ENCODE results near the gene SMIM31.

SMIM31 gene

GRCh38 chr4:164753873-164754488 is at the start of gene SMIM31:
SMIM31 (plus strand) TSS chr4:164754131; CDS start chr4:164770444, 16,313 bp downstream.
- no peak for DNase-seq

- no peak for DNase-seq
Observed at GRCh38 chr4:164706675-164707074, 47.3 kb upstream of the SMIM31 start.

- no peak for DNase-seq
Observed at GRCh38 chr4:164716901-164717300, 37.0 kb upstream of the SMIM31 start.

GRCh38 chr4:164718827-164719226 is 35.1 kb upstream of the SMIM31 start:
- no peak for DNase-seq

- DNase-seq, result no peak
Observed at GRCh38 chr4:164725066-164725465, 28.9 kb upstream of the SMIM31 start.

- DNase-seq, result no peak
Observed at GRCh38 chr4:164730705-164731393, 23.1 kb upstream of the SMIM31 start.

- DNase-seq, result no peak
Observed at GRCh38 chr4:164731827-164732474, 22.0 kb upstream of the SMIM31 start.

GRCh38 chr4:164734484-164734883 is 19.4 kb upstream of the SMIM31 start:
- DNase-seq, result no peak

GRCh38 chr4:164748375-164748774 is 5.6 kb upstream of the SMIM31 start:
- DNase-seq, result no peak

- no peak for DNase-seq
Observed at GRCh38 chr4:164755432-164755831, 1.5 kb downstream of the SMIM31 start.

- DNase-seq, result no peak
Observed at GRCh38 chr4:164756686-164757085, 2.8 kb downstream of the SMIM31 start.

- no peak for DNase-seq
Observed at GRCh38 chr4:164761241-164761640, 7.3 kb downstream of the SMIM31 start.

GRCh38 chr4:164761746-164762275 is 7.9 kb downstream of the SMIM31 start:
- no peak for DNase-seq

- no peak for DNase-seq
Observed at GRCh38 chr4:164765096-164765495, 11.2 kb downstream of the SMIM31 start.

- DNase-seq, result no peak
Observed at GRCh38 chr4:164765833-164766232, 11.9 kb downstream of the SMIM31 start.

- no peak for DNase-seq
Observed at GRCh38 chr4:164768516-164768915, 14.6 kb downstream of the SMIM31 start.

- DNase-seq, result no peak
Observed at GRCh38 chr4:164770010-164770724, 16.2 kb downstream of the SMIM31 start.

GRCh38 chr4:164771088-164771487 is 17.2 kb downstream of the SMIM31 start:
- no peak for DNase-seq

- no peak for DNase-seq
Observed at GRCh38 chr4:164772076-164772475, 18.1 kb downstream of the SMIM31 start.

- no peak for DNase-seq
Observed at GRCh38 chr4:164779080-164779479, 25.1 kb downstream of the SMIM31 start.

GRCh38 chr4:164779811-164780216 is 25.9 kb downstream of the SMIM31 start:
- peak; percentile 29 for DNase-seq

GRCh38 chr4:164780839-164781238 is 26.9 kb downstream of the SMIM31 start:
- no peak for DNase-seq

- no peak for DNase-seq
Observed at GRCh38 chr4:164783976-164784375, 30.0 kb downstream of the SMIM31 start.

Measured in NCI-H2227 treated with DMSO at 0.1 percent for 48 hours (cell line).